HepG2 (cell line): ENCODE data around the gene ZNF19. TPM values are rescaled to one million over a fixed set of nuclear protein-coding genes. Genes with fewer than 3 reads are reported as not detected.

Source experiments
- ATF7-NPFF ChIP-seq: sonication (generic); formaldehyde crosslinking; IDR thresholded peaks from 2 replicates; pipeline ENCODE4 v1.8.1; 2023; ENCODE audit warnings: mild to moderate bottlenecking, low read depth, missing genetic modification reagents, moderate library complexity
- ERF ChIP-seq: IDR thresholded peaks from 2 replicates; pipeline ENCODE4 v1.6.1; 2018; ENCODE audit warnings: missing biosample characterization, missing genetic modification reagents
- KDM4B ChIP-seq: sonication (generic); formaldehyde crosslinking; IDR thresholded peaks from 2 replicates; pipeline ENCODE4 v1.4.0; 2020; ENCODE audit warnings: missing genetic modification reagents
- MEIS2 ChIP-seq: sonication (generic); formaldehyde crosslinking; IDR thresholded peaks from 2 replicates; pipeline ENCODE4 v1.9.0; 2021; ENCODE audit warnings: mild to moderate bottlenecking, missing genetic modification reagents
- NFKB2 ChIP-seq: sonication (generic); formaldehyde crosslinking; IDR thresholded peaks from 2 replicates; pipeline ENCODE4 v1.4.0; 2020; ENCODE audit warnings: missing genetic modification reagents, borderline replicate concordance
- NR1H2 ChIP-seq: sonication (generic); formaldehyde crosslinking; IDR thresholded peaks from 2 replicates; pipeline ENCODE4 v1.8.1; 2022; ENCODE audit warnings: low read depth, missing genetic modification reagents, borderline replicate concordance
- POGZ ChIP-seq: sonication (generic); formaldehyde crosslinking; IDR thresholded peaks from 2 replicates; pipeline ENCODE4 v1.4.0; 2020; ENCODE audit warnings: mild to moderate bottlenecking, missing genetic modification reagents
- RBM39 ChIP-seq: fragments of 200-400 bp; formaldehyde crosslinking; IDR thresholded peaks from one replicate; pipeline ENCODE4 v1.6.1; 2018; ENCODE audit warnings: antibody characterized with exemption, mild to moderate bottlenecking, low read depth, low read length; ENCODE audit not compliant: poor library complexity, severe bottlenecking
- SALL2 ChIP-seq: sonication (generic); formaldehyde crosslinking; IDR thresholded peaks from 2 replicates; pipeline ENCODE4 v1.8.1; 2023; ENCODE audit warnings: mild to moderate bottlenecking, missing genetic modification reagents, inconsistent platforms
- STAT5B ChIP-seq: sonication (generic); formaldehyde crosslinking; IDR thresholded peaks from 2 replicates; pipeline ENCODE4 v1.4.0; 2020; ENCODE audit warnings: missing genetic modification reagents
- TEF ChIP-seq: sonication (generic); formaldehyde crosslinking; IDR thresholded peaks from 2 replicates; pipeline ENCODE4 v1.5.0; 2020; ENCODE audit warnings: missing genetic modification reagents
- ZFP62 ChIP-seq: sonication (generic); formaldehyde crosslinking; IDR thresholded peaks from 2 replicates; pipeline ENCODE4 v1.4.0; 2020; ENCODE audit warnings: missing genetic modification reagents
- ZNF382 ChIP-seq: sonication (generic); formaldehyde crosslinking; IDR thresholded peaks from 2 replicates; pipeline ENCODE4 v1.5.0; 2020; ENCODE audit warnings: missing genetic modification reagents, mild to moderate bottlenecking, borderline replicate concordance
- ZNF430 ChIP-seq: sonication (generic); formaldehyde crosslinking; IDR thresholded peaks from 2 replicates; pipeline ENCODE4 v1.9.0; 2021; ENCODE audit warnings: mild to moderate bottlenecking, missing genetic modification reagents
- ZNF441 ChIP-seq: sonication (generic); formaldehyde crosslinking; IDR thresholded peaks from 2 replicates; pipeline ENCODE4 v1.7.0; 2021; ENCODE audit warnings: missing genetic modification reagents, borderline replicate concordance
- ZNF567 ChIP-seq: sonication (generic); formaldehyde crosslinking; IDR thresholded peaks from 2 replicates; pipeline ENCODE4 v1.8.1; 2023; ENCODE audit warnings: mild to moderate bottlenecking, missing genetic modification reagents, borderline replicate concordance
- ZNF574 ChIP-seq: sonication (generic); formaldehyde crosslinking; IDR thresholded peaks from 2 replicates; pipeline ENCODE4 v1.4.0; 2020; ENCODE audit warnings: missing genetic modification reagents
- ZNF644 ChIP-seq: IDR thresholded peaks from 2 replicates; pipeline ENCODE4 v1.6.1; 2016; ENCODE audit warnings: low read depth
- polyA plus RNA-seq, 8 experiments: library from polyadenylated mRNA; depleted of rRNA in 3 of 8; stranded (reverse) in 7 of 8; unstranded in 1 of 8; fragments of >200 nt; fragmentation: Illumina TruSeq in 4 of 8; extraction: Trizol in 4 of 8; gene quantifications; 2 replicates each; pipeline versions ENCODE4 v1.2.1 to v1.2.3, GENCODE V29; 2011 to 2016; ENCODE audit warnings: low read depth in 4 of 8, missing spikeins in 1 of 8, mixed read lengths in 1 of 8; ENCODE audit not compliant: insufficient read depth in 1 of 8
- total RNA-seq, 5 experiments: library from RNA; depleted of rRNA; stranded (reverse); fragments of >200 nt; fragmentation: Illumina TruSeq; extraction: Trizol; gene quantifications; 2 replicates each; pipeline ENCODE4 v1.2.3, GENCODE V29; 2016; ENCODE audit warnings: low read depth in 1 of 5
- TF ChIP-seq, protein P1 (sequence below): sonication (generic); formaldehyde crosslinking; conservative IDR thresholded peaks from 2 replicates; pipeline ENCODE4 v1.8.1; 2023; ENCODE audit warnings: missing genetic modification reagents
- TF ChIP-seq, protein P2 (sequence below): IDR thresholded peaks from 2 replicates; pipeline ENCODE4 v1.6.1; 2016; ENCODE audit warnings: missing compliant biosample characterization, missing genetic modification reagents, borderline replicate concordance

ZNF19 gene
- total and polyA plus RNA-seq, 2 of the 13 experiments (the other 11 are each of a cell fraction or from before 2014, with no cell fraction given) = 3.2 to 5.8 TPM

DNA sequence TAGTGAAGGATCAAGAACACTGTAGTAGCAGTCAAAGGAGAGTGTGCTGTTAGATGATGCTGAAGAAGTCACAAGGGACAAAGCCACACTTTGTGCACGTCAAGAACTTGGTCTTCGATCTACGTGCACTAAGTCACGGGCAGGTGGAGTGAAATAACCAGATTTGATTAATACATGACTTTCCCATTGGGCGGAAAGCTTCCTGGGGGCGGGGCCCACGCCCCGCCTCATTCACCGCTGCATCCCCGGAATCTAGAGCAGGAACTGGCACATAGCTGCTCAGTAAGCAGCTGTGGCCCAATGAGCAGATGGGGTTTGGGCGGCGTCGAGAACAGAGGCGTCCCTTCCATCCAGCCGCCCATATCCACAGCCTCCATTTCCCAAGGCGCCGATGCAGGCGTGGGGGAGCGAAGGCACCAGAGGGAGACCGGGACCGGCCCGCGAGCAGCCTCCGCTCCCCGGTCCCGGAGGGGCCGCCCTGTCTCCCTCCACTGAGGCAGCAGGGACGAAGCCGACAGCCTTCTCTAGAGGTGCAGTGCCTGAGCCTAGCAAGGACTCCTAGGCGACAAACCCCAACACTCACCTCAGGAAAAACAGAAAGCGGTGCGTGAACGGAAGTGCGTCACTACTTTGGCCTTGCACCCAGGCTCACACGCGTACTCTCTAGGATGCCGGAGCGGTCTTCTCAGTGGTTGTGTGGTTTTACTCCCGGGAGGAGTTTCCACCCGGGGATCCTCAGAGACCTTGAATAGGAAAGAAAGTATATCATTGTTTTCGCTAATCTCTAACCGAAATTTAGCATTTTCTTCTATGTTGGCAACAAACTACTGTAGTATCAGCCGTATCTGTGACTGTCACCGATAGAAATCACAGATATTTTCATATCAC is 4.9 kb downstream of the ZNF19 start (continued):
- peak; percentile 100 for TF ChIP-seq ZNF574 (CRISPR knock-in tag)
- peak; percentile 60; the same call in 1 of the 2 replicates for TF ChIP-seq ZNF567 (CRISPR knock-in tag)
- TF ChIP-seq MEIS2 (CRISPR knock-in tag) = no peak
- TF ChIP-seq STAT5B (CRISPR knock-in tag) = 0 out of 2 replicates have a peak, but pooled peaks have one; percentile 1
- no peak for TF ChIP-seq ZFP62 (CRISPR knock-in tag)
- TF ChIP-seq RBM39 = peak; percentile 81
- TF ChIP-seq NFKB2 (CRISPR knock-in tag) = peak; percentile 88; the same call in 1 of the 2 replicates
- no peak for TF ChIP-seq ZNF382 (CRISPR knock-in tag)
- peak; percentile 40; the same call in 1 of the 2 replicates for TF ChIP-seq ZNF644 (CRISPR knock-in tag)
- TF ChIP-seq, protein P1, sequence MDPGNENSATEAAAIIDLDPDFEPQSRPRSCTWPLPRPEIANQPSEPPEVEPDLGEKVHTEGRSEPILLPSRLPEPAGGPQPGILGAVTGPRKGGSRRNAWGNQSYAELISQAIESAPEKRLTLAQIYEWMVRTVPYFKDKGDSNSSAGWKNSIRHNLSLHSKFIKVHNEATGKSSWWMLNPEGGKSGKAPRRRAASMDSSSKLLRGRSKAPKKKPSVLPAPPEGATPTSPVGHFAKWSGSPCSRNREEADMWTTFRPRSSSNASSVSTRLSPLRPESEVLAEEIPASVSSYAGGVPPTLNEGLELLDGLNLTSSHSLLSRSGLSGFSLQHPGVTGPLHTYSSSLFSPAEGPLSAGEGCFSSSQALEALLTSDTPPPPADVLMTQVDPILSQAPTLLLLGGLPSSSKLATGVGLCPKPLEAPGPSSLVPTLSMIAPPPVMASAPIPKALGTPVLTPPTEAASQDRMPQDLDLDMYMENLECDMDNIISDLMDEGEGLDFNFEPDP (CRISPR knock-in tag) = no peak
- TF ChIP-seq ZNF441 (CRISPR knock-in tag) = peak; percentile 58
- peak; percentile 79; the same call in 1 of the 2 replicates for TF ChIP-seq POGZ (CRISPR knock-in tag)
- peak; percentile 60; the same call in 1 of the 2 replicates for TF ChIP-seq SALL2 (CRISPR knock-in tag)
- peak; percentile 71; the same call in 1 of the 2 replicates for TF ChIP-seq ATF7-NPFF (CRISPR knock-in tag)
- no peak for TF ChIP-seq NR1H2
- TF ChIP-seq, protein P2, sequence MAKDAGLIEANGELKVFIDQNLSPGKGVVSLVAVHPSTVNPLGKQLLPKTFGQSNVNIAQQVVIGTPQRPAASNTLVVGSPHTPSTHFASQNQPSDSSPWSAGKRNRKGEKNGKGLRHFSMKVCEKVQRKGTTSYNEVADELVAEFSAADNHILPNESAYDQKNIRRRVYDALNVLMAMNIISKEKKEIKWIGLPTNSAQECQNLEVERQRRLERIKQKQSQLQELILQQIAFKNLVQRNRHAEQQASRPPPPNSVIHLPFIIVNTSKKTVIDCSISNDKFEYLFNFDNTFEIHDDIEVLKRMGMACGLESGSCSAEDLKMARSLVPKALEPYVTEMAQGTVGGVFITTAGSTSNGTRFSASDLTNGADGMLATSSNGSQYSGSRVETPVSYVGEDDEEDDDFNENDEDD = peak; percentile 62; the same call in 1 of the 2 replicates
- TF ChIP-seq TEF (CRISPR knock-in tag) = no peak
- peak; percentile 69; the same call in 1 of the 2 replicates for TF ChIP-seq KDM4B (CRISPR knock-in tag)
- TF ChIP-seq ERF (CRISPR knock-in tag) = peak; percentile 62; the same call in 1 of the 2 replicates
- TF ChIP-seq ZNF430 (CRISPR knock-in tag) = peak; percentile 80
